Measurements from ENCODE around the gene MGME1.
A peak's percentile ranks its signal among the peaks of the same experiment; 100 is the strongest.

The MGME1 gene

DNA sequence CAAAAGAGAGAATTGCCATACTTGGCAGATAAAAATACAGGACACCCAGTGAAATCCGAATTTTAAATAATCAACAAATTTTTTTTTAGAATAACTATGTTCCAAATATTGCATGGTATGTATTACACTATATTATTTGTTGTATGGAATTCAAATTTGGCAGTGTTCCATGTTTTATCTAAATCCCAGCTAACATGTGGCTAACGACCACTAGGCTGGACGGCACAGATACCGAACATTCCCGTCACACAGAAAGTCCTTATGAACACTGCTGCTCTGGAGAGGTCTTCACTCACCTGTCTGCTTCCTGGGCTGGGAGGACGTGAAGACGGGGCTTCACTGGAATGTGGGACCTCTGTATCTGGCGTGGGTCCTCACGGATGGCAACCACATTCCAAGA lies 33.1 kb upstream of the MGME1 start:
- no peak for TF ChIP-seq CTCF (IDR thresholded peaks at IDR 0.05; ENCODE audit: extremely low read depth, missing control alignments)

GRCh38 chr20:17936286-17936760 lies 32.5 kb upstream of the MGME1 start:
- TF ChIP-seq CTCF (IDR thresholded peaks at IDR 0.05; ENCODE audit: extremely low read depth, missing control alignments): no peak
- no peak for DNase-seq (ENCODE audit: low spot score)

More for the DNA sequence above, 33.1 kb upstream of the MGME1 start:
- no peak for DNase-seq (ENCODE audit: low spot score)

- no peak for DNase-seq (ENCODE audit: low spot score)
- no peak for TF ChIP-seq CTCF (IDR thresholded peaks at IDR 0.05; ENCODE audit: extremely low read depth, missing control alignments)
Measured at GRCh38 chr20:17936761-17937732, 31.8 kb upstream of the MGME1 start.

DNA sequence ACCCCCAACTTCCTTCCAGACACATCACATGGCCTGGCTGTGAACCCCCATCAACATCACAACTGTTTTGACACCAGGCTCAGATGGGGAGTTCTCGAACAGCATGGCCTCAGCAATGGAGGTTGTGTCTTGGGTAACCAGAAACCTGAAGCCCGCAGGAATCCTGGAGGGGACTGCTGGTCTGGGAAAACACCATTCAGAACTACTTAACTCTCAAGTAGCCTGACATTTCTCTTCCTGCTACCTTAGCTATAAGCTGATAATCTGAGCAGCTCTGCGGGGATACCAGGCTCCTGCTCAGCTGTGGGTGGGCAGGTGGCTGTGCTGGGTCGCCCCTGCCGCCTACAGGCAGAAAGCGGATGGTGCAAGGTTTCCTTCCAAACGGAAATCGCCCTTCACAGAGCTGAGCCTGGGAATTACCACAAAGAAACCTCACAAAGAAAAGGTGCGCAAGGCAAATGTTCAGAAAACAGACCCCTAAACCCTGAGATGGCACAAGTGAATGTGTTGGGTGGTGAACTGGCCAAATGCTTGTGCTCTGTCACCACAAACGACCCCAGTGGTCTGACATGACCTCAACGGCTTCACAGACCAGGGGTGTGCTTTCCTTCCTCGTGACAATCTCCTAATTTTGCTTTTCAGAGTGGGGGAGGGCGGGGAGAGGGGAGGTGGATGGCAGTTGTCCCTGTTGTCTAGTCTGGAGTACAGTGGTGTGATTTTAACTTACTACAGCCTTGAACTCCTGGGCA lies 29.8 kb upstream of the MGME1 start:
- peak; percentile 86 for TF ChIP-seq CTCF (IDR thresholded peaks at IDR 0.05; ENCODE audit: extremely low read depth, missing control alignments)
- peak; percentile 79 for DNase-seq (ENCODE audit: low spot score)

DNA sequence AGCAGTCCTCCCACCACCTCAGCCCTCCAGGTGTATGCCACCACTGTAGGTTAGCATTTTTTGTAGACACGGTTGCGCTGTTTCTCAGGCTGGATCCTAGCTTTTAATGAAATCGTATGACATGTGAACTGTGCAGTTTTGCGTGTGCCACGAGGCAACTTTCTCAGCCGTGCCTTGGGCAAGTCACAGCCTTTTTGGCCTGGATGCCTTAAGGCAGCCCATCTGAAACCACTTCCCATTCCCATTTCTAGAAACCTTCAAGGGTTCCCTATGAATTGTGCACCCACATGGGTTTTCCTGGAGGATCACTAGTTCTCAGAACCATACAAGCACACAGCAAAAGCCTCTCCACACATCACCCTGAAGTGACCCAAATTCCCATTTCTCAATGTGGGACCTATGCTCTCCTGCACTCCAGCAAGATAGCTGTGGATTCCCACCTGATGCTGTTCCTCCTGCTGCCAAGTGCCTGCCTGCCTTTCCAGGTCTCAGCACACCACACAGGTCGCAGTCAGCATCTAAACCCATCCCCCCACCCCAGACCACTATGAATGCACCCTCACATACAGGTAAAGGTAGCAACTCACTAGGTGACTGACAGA lies 29.1 kb upstream of the MGME1 start:
- DNase-seq (ENCODE audit: low spot score): no peak
- TF ChIP-seq CTCF (IDR thresholded peaks at IDR 0.05; ENCODE audit: extremely low read depth, missing control alignments): no peak

DNA sequence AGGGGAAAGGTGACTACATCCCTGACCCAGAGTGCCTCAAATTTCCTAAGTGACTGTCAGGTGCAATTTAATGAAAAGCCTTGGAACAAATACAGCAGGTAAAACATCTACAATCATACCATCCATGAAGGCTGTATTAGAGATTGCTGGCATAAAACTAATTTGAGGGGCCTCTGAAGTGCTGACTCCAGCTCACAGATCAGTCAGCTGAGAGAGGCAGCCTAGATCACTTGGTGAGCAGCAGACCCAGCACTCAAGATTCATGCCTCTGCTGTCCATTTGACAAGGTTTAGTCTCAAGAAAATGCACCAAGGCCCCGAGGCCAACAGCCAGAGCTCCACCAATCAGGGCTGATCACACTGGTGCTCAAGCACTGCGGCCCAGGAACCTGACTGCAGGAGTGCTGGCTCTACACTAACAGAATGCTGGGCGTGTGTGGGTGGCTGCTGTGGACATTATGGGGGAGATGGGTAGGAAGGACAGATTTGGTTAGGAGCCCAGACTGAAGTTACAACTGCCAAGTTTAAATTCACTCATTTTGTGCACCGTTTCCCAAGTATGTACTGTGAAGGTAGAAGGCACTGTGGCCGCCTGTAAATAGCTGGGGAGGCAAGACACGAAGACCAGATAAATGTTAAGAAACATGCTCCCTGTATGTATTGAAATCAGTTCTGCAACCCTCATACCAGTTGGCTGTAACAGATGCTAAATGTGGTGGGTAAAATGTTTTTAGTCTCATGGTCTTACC lies 28.4 kb upstream of the MGME1 start:
- DNase-seq (ENCODE audit: low spot score): no peak
- no peak for TF ChIP-seq CTCF (IDR thresholded peaks at IDR 0.05; ENCODE audit: extremely low read depth, missing control alignments)
